ENCODE results near the gene TMEFF1. TPM values are rescaled to one million over a fixed set of nuclear protein-coding genes. Genes with fewer than 3 reads are reported as not detected.
A peak's percentile ranks its signal among the peaks of the same experiment; 100 is the strongest.

The TMEFF1 gene
- polyA plus RNA-seq, 1 donor (not counting 4 experiments of a cell fraction or from before 2014, with no cell fraction given) = not detected

DNA sequence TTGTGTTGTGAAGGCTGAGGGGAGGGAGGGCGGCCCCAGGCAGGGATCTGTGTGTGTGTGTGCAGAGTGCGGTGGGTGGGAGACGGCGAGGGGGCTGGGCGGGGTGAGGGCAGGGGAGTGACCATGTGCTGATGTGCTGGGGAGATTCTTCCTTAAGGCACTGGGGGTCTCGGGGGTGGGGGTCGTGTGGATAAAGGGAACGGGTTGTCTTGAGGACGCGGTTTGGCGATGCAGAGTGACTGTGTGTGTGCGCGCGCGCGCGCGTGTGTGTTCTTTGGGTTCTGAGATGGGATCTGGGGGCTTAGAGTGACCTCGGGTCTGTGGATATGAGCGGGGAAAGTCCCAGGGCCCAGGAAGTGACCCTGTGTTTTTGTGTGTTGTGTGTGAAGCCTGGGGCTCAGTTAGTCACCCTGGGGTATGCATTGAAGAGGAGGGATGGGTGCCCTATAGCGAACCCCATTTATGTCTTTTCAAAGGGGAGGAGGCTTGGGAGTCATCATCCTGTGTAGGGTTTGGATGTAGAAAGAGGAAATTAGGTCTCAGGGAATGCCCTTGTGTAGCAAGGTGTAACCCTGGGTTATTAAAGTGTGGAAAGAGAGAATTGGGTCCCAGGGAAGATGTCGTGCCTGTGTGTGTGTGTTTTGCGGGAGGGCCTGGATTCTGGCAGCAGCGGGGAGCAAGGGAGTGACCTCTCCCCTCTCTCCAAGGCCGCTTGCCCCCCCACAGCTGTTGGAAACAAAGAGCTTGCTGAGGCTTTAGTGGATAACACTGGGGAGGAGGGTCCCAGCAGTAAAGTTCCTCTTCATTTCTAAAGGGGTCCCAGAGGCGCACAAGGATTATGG lies 1.4 kb downstream of the TMEFF1 start:
- no peak for FAIRE-seq
- Histone ChIP-seq H3K4me2 (ENCODE audit: control insufficient read depth, extremely low read depth, insufficient read depth, low read depth, low read length) (peak overlapping the region; percentile 51), H2AFZ (ENCODE audit: control insufficient read depth, low read length) (no peak overlapping the region), H3K4me1 (ENCODE audit: control insufficient read depth, extremely low read depth, insufficient read depth, low read length) (no peaks in the 10 kb centered on the region), H4K20me1 (ENCODE audit: control insufficient read depth, extremely low read depth, insufficient read depth, low read length) (no peaks in the 10 kb centered on the region), H3K79me2 (ENCODE audit: control insufficient read depth, insufficient read depth, low read length) (no peaks in the 10 kb centered on the region), H3K9me1 (ENCODE audit: control insufficient read depth, extremely low read depth, insufficient read depth, low read length) (no peaks in the 10 kb centered on the region), H3K27ac (ENCODE audit: control insufficient read depth, insufficient read depth, low read length) (no peak overlapping the region), H3K36me3 (ENCODE audit: control insufficient read depth in 2 of 2, extremely low read depth in 1 of 2, insufficient read depth in 2 of 2, low read length in 2 of 2) (no peaks in the 10 kb centered on the region), H3K27me3 (ENCODE audit: control insufficient read depth, extremely low read depth, insufficient read depth, low read length) (no peaks in the 10 kb centered on the region), H3K9me3 (ENCODE audit: control insufficient read depth, low read depth, low read length) (no peaks in the 10 kb centered on the region), H3K9ac (ENCODE audit: control insufficient read depth, extremely low read depth, insufficient read depth, low read length) (no peak overlapping the region), H3K4me3 (ENCODE audit: control insufficient read depth in 2 of 3, extremely low read depth in 1 of 3, insufficient read depth in 2 of 3, low read depth in 1 of 3, low read length in 3 of 3) (peak overlapping the region; percentile 50 to 61 (median 54))
- DNase-seq (ENCODE audit: low read depth, low spot score) = no peak
- no peak for TF ChIP-seq EZH2 (IDR thresholded peaks at IDR 0.05; ENCODE audit: low read length)
- TF ChIP-seq, protein P1, sequence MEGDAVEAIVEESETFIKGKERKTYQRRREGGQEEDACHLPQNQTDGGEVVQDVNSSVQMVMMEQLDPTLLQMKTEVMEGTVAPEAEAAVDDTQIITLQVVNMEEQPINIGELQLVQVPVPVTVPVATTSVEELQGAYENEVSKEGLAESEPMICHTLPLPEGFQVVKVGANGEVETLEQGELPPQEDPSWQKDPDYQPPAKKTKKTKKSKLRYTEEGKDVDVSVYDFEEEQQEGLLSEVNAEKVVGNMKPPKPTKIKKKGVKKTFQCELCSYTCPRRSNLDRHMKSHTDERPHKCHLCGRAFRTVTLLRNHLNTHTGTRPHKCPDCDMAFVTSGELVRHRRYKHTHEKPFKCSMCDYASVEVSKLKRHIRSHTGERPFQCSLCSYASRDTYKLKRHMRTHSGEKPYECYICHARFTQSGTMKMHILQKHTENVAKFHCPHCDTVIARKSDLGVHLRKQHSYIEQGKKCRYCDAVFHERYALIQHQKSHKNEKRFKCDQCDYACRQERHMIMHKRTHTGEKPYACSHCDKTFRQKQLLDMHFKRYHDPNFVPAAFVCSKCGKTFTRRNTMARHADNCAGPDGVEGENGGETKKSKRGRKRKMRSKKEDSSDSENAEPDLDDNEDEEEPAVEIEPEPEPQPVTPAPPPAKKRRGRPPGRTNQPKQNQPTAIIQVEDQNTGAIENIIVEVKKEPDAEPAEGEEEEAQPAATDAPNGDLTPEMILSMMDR (optimal IDR thresholded peaks at IDR 0.05 in 1 of 3, IDR thresholded peaks at IDR 0.05 in 1 of 3, conservative IDR thresholded peaks at IDR 0.05 in 1 of 3; ENCODE audit: extremely low read depth in 1 of 3, insufficient read depth in 2 of 3, low read length in 3 of 3) = no peak
- dilution Hi-C loops (cut with MboI; ENCODE audit: extremely low pct_ligation_motif_present, low sequenced_read_pairs) = no loop called here

DNA sequence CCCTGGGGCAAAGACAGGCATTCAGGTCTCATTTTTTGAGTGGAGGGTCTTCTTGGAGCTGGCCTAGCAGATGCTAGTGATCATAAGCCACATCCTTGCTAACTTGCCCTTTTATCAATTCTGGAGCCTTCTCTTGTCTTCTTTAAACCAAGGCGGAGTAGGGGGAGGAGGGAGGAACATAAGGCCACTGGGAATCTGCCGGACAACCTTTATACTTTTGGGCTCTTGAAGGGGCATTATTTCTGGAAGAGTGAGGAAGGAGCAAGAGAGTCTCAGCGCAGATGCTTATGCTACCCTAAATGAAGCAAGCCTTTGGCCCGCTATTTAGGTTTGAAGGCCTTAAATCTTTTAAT lies 2.0 kb downstream of the TMEFF1 start:
- Histone ChIP-seq H3K79me2 (ENCODE audit: control insufficient read depth, insufficient read depth, low read length) (no peaks in the 10 kb centered on the region), H3K27me3 (ENCODE audit: control insufficient read depth, extremely low read depth, insufficient read depth, low read length) (no peaks in the 10 kb centered on the region), H3K4me3 (ENCODE audit: control insufficient read depth in 2 of 3, extremely low read depth in 1 of 3, insufficient read depth in 2 of 3, low read depth in 1 of 3, low read length in 3 of 3) (no peak overlapping the region), H3K27ac (ENCODE audit: control insufficient read depth, insufficient read depth, low read length) (no peak overlapping the region), H3K36me3 (ENCODE audit: control insufficient read depth in 2 of 2, extremely low read depth in 1 of 2, insufficient read depth in 2 of 2, low read length in 2 of 2) (no peaks in the 10 kb centered on the region), H3K9ac (ENCODE audit: control insufficient read depth, extremely low read depth, insufficient read depth, low read length) (no peak overlapping the region), H2AFZ (ENCODE audit: control insufficient read depth, low read length) (no peak overlapping the region), H4K20me1 (ENCODE audit: control insufficient read depth, extremely low read depth, insufficient read depth, low read length) (no peaks in the 10 kb centered on the region), H3K9me1 (ENCODE audit: control insufficient read depth, extremely low read depth, insufficient read depth, low read length) (no peaks in the 10 kb centered on the region), H3K4me2 (ENCODE audit: control insufficient read depth, extremely low read depth, insufficient read depth, low read depth, low read length) (no peak overlapping the region), H3K9me3 (ENCODE audit: control insufficient read depth, low read depth, low read length) (no peaks in the 10 kb centered on the region), H3K4me1 (ENCODE audit: control insufficient read depth, extremely low read depth, insufficient read depth, low read length) (no peaks in the 10 kb centered on the region)
- TF ChIP-seq, protein P1 (optimal IDR thresholded peaks at IDR 0.05 in 1 of 3, IDR thresholded peaks at IDR 0.05 in 1 of 3, conservative IDR thresholded peaks at IDR 0.05 in 1 of 3; ENCODE audit: extremely low read depth in 1 of 3, insufficient read depth in 2 of 3, low read length in 3 of 3) = no peak
- no peak for TF ChIP-seq EZH2 (IDR thresholded peaks at IDR 0.05; ENCODE audit: low read length)
- no peak for FAIRE-seq
- dilution Hi-C loops (cut with MboI; ENCODE audit: extremely low pct_ligation_motif_present, low sequenced_read_pairs) = no loop called here
- no peak for DNase-seq (ENCODE audit: low read depth, low spot score)
